ENCODE measurements around the gene RBMS2.

GRCh38 chr12:56645201-56645716 is 123.6 kb downstream of the RBMS2 start:
- no peak for TF ChIP-seq CTCF (IDR thresholded peaks at IDR 0.05)
- no peak for TF ChIP-seq POLR2A (IDR thresholded peaks at IDR 0.05)
